ENCODE data around the gene TSPAN9. TPM values are rescaled to one million over a fixed set of nuclear protein-coding genes. Genes with fewer than 3 reads are reported as not detected.

Gene TSPAN9
- total and polyA plus RNA-seq, 3 donors from 2014 or later, result 14.2 to 23.5 (median 19.8) TPM

DNA sequence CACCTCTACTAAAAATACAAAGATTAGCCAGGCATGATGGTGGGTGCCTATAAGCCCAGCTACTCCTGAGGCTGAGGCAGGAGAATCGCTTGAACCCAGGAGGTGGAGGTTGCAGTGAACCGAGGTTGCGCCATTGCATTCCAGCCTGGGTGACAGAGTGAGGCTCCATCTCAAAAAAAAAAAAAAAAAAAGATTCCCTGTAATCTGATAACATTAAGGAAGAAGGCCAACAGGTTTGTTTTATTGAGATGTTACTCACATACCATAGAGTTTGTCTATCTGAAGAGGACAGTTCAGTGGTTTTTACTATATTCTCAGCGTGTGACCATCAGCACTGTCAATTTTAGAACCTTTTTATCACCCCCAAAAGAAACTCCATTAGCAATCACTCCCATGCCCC, 37.5 kb downstream of the TSPAN9 start:
- TF ChIP-seq CTCF (IDR thresholded peaks at IDR 0.05), result no peak
- TF ChIP-seq POLR2A (IDR thresholded peaks at IDR 0.05), result no peak
- Histone ChIP-seq H3K4me3 (no peak overlapping the region), H3K27me3 (no peaks in the 10 kb centered on the region), H3K4me1 (peaks cover 15% of the 10 kb centered on the region), H3K36me3 (ENCODE audit: low read depth, missing control alignments) (no peaks in the 10 kb centered on the region), H3K9me3 (no peaks in the 10 kb centered on the region), H3K27ac (no peak overlapping the region)
- no peak for DNase-seq
- intact Hi-C loops (cut with DNase I; ENCODE audit: low total_unique reads), result no loop called here
- WGBS, 2 donors, result 98 to 99% methylated on average over 4 of the region's 4 CpGs

- TF ChIP-seq CTCF (IDR thresholded peaks at IDR 0.05) (no peak), POLR2A (IDR thresholded peaks at IDR 0.05) (no peak)
Observed at GRCh38 chr12:3115078-3115477, 37.9 kb downstream of the TSPAN9 start.

DNA sequence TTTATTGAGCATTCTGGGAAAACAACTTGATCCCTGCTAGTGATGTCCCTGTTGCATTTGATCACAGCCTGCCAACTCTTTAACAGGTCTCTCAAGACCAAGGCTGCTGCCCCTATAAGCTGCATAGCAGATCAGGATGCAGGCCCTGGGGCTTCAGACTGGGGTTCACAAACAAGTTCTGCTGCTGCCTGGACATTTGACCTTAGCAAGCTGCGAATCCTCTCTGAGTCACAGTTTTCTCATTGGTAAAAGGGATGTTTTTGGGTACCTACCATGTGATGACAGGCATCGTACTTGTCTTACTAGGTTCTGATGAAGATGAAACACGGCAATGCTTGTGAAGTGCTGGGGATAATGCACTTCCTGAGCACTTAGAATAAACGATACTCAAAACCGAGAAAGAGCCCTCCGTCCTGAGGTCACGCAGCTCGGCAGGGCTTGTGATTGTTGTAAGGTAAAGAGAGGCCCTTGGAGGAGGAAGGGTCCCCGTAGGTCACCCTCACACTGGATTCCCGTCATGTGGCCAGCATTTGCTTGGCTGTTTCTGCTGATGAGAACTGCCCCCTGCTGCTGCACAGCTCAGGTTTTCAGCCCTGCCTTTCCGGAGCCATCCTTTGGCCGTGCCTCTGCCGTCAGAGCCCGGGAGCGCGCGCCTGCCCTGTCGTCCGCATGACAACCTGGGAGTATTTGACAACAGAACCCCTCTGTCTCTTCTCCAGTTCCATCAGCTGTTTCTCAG, 39.1 kb downstream of the TSPAN9 start:
- no peak for DNase-seq
- H3K36me3 ChIP-seq (ENCODE audit: low read depth, missing control alignments), result no peaks in the 10 kb centered on the region
- H3K9me3 ChIP-seq, result no peaks in the 10 kb centered on the region
- intact Hi-C loops (cut with DNase I; ENCODE audit: low total_unique reads), result no loop called here
- H3K4me1 ChIP-seq, result peaks cover 28% of the 10 kb centered on the region
- WGBS, 2 donors, result 79 to 84% methylated on average over 19 of the region's 19 CpGs
- no peak overlapping the region for H3K4me3 ChIP-seq
- H3K27ac ChIP-seq, result peak overlapping the region in 1 of 2 donors; percentile 66
- H3K27me3 ChIP-seq, result no peaks in the 10 kb centered on the region
- TF ChIP-seq CTCF (IDR thresholded peaks at IDR 0.05), result no peak
- no peak for TF ChIP-seq POLR2A (IDR thresholded peaks at IDR 0.05)

More at GRCh38 chr12:3115078-3115477, 37.9 kb downstream of the TSPAN9 start:
- 92 to 96% methylated on average over 3 of the region's 3 CpGs for WGBS, 2 donors
- intact Hi-C loops (cut with DNase I; ENCODE audit: low total_unique reads), result no loop called here
- DNase-seq, result no peak
- H3K4me3 ChIP-seq, result no peak overlapping the region
- no peaks in the 10 kb centered on the region for H3K36me3 ChIP-seq (ENCODE audit: low read depth, missing control alignments)
- peaks cover 19% of the 10 kb centered on the region for H3K4me1 ChIP-seq
- H3K27ac ChIP-seq, result no peak overlapping the region
- no peaks in the 10 kb centered on the region for H3K9me3 ChIP-seq
- H3K27me3 ChIP-seq, result no peaks in the 10 kb centered on the region

DNA sequence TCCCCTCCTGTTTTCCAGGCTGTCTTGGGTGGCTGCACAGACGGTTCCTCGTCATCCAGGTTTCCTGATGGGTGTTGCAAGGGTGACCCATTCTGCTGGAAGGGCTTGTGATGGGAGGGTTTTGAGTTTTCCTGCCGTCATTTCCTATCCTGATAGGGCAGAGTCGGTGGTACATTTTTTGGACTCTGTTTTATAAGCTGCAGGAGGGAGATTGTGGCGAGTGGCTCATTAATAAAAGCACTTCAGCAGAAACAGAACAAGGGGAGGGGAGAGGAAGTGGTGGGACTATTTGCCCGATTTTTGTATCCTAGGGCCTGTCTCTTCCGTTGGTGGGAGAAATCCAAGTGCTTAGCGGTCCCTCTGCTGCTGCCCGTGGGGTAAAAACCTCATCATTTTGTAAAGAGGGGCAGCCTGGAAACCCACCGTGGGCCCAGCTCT, 40.0 kb downstream of the TSPAN9 start:
- 44 to 60% methylated on average over 10 of the region's 10 CpGs for WGBS, 2 donors
- DNase-seq, result no peak

More for the DNA sequence above, 40.0 kb downstream of the TSPAN9 start:
- Histone ChIP-seq H3K9me3 (no peaks in the 10 kb centered on the region), H3K4me1 (peaks cover 28% of the 10 kb centered on the region), H3K36me3 (ENCODE audit: low read depth, missing control alignments) (no peaks in the 10 kb centered on the region), H3K4me3 (no peak overlapping the region), H3K27ac (peak overlapping the region; percentile 33 to 66), H3K27me3 (no peaks in the 10 kb centered on the region)
- TF ChIP-seq CTCF (IDR thresholded peaks at IDR 0.05), result no peak
- TF ChIP-seq POLR2A (IDR thresholded peaks at IDR 0.05), result no peak
- intact Hi-C loops (cut with DNase I; ENCODE audit: low total_unique reads), result no loop called here

All from testis (tissue), 3 donors.